Effector memory CD4-positive, alpha-beta T cell (primary cell): ENCODE results near the gene PPP1R14B.

Source experiments
- DNase-seq, 3 donors: peaks; one replicate each; pipeline ENCODE4 v3.0.0-alpha.2; 2020
- H3K27ac ChIP-seq: 2 replicates; pipeline ENCODE4 v1.7.0; 2013; ENCODE audit warnings: mild to moderate bottlenecking, low read length, moderate library complexity; ENCODE audit not compliant: insufficient read depth, poor library complexity, severe bottlenecking
- H3K27me3 ChIP-seq: replicated peaks from 2 replicates; pipeline ENCODE4 v1.7.0; 2013; ENCODE audit warnings: mild to moderate bottlenecking, low read length; ENCODE audit not compliant: insufficient read depth, control insufficient read depth, poor library complexity, severe bottlenecking
- H3K36me3 ChIP-seq: 2 replicates; pipeline ENCODE4 v1.7.0; 2013; ENCODE audit warnings: mild to moderate bottlenecking, low read length, moderate library complexity; ENCODE audit not compliant: control insufficient read depth, insufficient read depth
- H3K4me1 ChIP-seq: 2 replicates; pipeline ENCODE4 v1.7.0; 2013; ENCODE audit warnings: low read length, mild to moderate bottlenecking; ENCODE audit not compliant: control insufficient read depth, insufficient read depth, poor library complexity, severe bottlenecking
- H3K4me3 ChIP-seq: 2 replicates; pipeline ENCODE4 v1.7.0; 2013; ENCODE audit warnings: low read length, low read depth, mild to moderate bottlenecking; ENCODE audit not compliant: insufficient read depth, poor library complexity, severe bottlenecking
- H3K9me3 ChIP-seq: 2 replicates; pipeline ENCODE4 v1.7.0; 2013; ENCODE audit warnings: mild to moderate bottlenecking, low read length, moderate library complexity; ENCODE audit not compliant: control insufficient read depth
- total RNA-seq, 3 donors: gene quantifications; one replicate each; lab custom pipeline; 2026; lab: John Stamatoyannopoulos, UW

The PPP1R14B gene
- total RNA-seq: 13.3 to 21.4 (median 15.5) reads per million in 3 donors

GRCh38 chr11:64246871-64247728, at the start of gene PPP1R14B:
PPP1R14B (minus strand) TSS chr11:64246943; CDS start chr11:64246673, 270 bp downstream.
- Histone ChIP-seq H3K4me1 (peaks cover 44% of the 10 kb centered on the region), H3K27me3 (no peaks in the 10 kb centered on the region), H3K36me3 (no peaks in the 10 kb centered on the region), H3K4me3 (peak within 1 kb of the TSS; percentile 78), H3K9me3 (no peaks in the 10 kb centered on the region), H3K27ac (peak within 1 kb of the TSS; percentile 66)
- DNase-seq: peak; percentile 61 to 69 (median 63)

GRCh38 chr11:64296236-64296635, 49.5 kb upstream of the PPP1R14B start:
- no peak overlapping the region for H3K27ac ChIP-seq
- no peaks in the 10 kb centered on the region for H3K36me3 ChIP-seq
- H3K4me1 ChIP-seq: peaks cover 35% of the 10 kb centered on the region
- no peaks in the 10 kb centered on the region for H3K9me3 ChIP-seq
- H3K27me3 ChIP-seq: peaks cover 78% of the 10 kb centered on the region
- H3K4me3 ChIP-seq: no peak overlapping the region
- no peak for DNase-seq

- peaks cover 35% of the 10 kb centered on the region for H3K4me1 ChIP-seq
- H3K9me3 ChIP-seq: no peaks in the 10 kb centered on the region
- DNase-seq: no peak
- H3K27me3 ChIP-seq: peaks cover 78% of the 10 kb centered on the region
- H3K4me3 ChIP-seq: no peak overlapping the region
- no peak overlapping the region for H3K27ac ChIP-seq
- H3K36me3 ChIP-seq: no peaks in the 10 kb centered on the region
Observed at GRCh38 chr11:64295760-64296159, 49.0 kb upstream of the PPP1R14B start.

GRCh38 chr11:64294774-64295173, 48.0 kb upstream of the PPP1R14B start:
- H3K27me3 ChIP-seq: peaks cover 72% of the 10 kb centered on the region
- no peak overlapping the region for H3K27ac ChIP-seq
- H3K36me3 ChIP-seq: no peaks in the 10 kb centered on the region
- H3K4me3 ChIP-seq: no peak overlapping the region
- H3K4me1 ChIP-seq: peaks cover 26% of the 10 kb centered on the region
- no peaks in the 10 kb centered on the region for H3K9me3 ChIP-seq
- no peak for DNase-seq

GRCh38 chr11:64292460-64293254, 45.9 kb upstream of the PPP1R14B start:
- no peaks in the 10 kb centered on the region for H3K9me3 ChIP-seq
- no peaks in the 10 kb centered on the region for H3K36me3 ChIP-seq
- H3K27me3 ChIP-seq: peaks cover 51% of the 10 kb centered on the region
- peak overlapping the region; percentile 42 for H3K4me3 ChIP-seq
- H3K4me1 ChIP-seq: peaks cover 11% of the 10 kb centered on the region
- DNase-seq: no peak
- no peak overlapping the region for H3K27ac ChIP-seq

GRCh38 chr11:64291752-64292459, 45.2 kb upstream of the PPP1R14B start:
- H3K4me3 ChIP-seq: peak overlapping the region; percentile 42
- DNase-seq: no peak
- peaks cover 11% of the 10 kb centered on the region for H3K4me1 ChIP-seq
- no peaks in the 10 kb centered on the region for H3K9me3 ChIP-seq
- H3K27ac ChIP-seq: no peak overlapping the region
- H3K27me3 ChIP-seq: peaks cover 43% of the 10 kb centered on the region
- no peaks in the 10 kb centered on the region for H3K36me3 ChIP-seq

- no peak for DNase-seq
- H3K27ac ChIP-seq: no peak within 1 kb of the TSS
- H3K36me3 ChIP-seq: no peaks in the 10 kb centered on the region
- H3K4me1 ChIP-seq: peaks cover 12% of the 10 kb centered on the region
- H3K27me3 ChIP-seq: peaks cover 37% of the 10 kb centered on the region
- H3K9me3 ChIP-seq: no peaks in the 10 kb centered on the region
- peak within 1 kb of the TSS; percentile 42 for H3K4me3 ChIP-seq
Observed at GRCh38 chr11:64291262-64291751, 44.6 kb upstream of the PPP1R14B start, which contains the start of gene KCNK4. KCNK4 (plus strand) TSS chr11:64291302; CDS start chr11:64293019, 1,717 bp downstream.

GRCh38 chr11:64290352-64291261, 43.9 kb upstream of the PPP1R14B start:
- Histone ChIP-seq H3K4me1 (peaks cover 17% of the 10 kb centered on the region), H3K9me3 (no peaks in the 10 kb centered on the region), H3K36me3 (no peaks in the 10 kb centered on the region), H3K27ac (no peak overlapping the region), H3K27me3 (peaks cover 33% of the 10 kb centered on the region), H3K4me3 (no peak overlapping the region)
- DNase-seq: no peak
